UCSD-AML1 (cell line): ENCODE data around the gene AGBL4.

Experiments used
- DNase-seq: peaks from one replicate; lab custom pipeline; 2025; ENCODE audit not compliant: unreplicated experiment; lab: John Stamatoyannopoulos, UW

The AGBL4 gene

GRCh38 chr1:49723662-49724061 is 300.1 kb downstream of the AGBL4 start:
- no peak for DNase-seq

- no peak for DNase-seq
These were observed 329.4 kb downstream of the AGBL4 start for GRCh38 chr1:49694251-49694827.

GRCh38 chr1:49686107-49686506 is 337.6 kb downstream of the AGBL4 start:
- no peak for DNase-seq

GRCh38 chr1:49677706-49678105 is 346.0 kb downstream of the AGBL4 start:
- DNase-seq = no peak

GRCh38 chr1:49651136-49651535 is 372.6 kb downstream of the AGBL4 start:
- DNase-seq = no peak

GRCh38 chr1:49630156-49630555 is 393.6 kb downstream of the AGBL4 start:
- no peak for DNase-seq

GRCh38 chr1:49627781-49628180 is 396.0 kb downstream of the AGBL4 start:
- no peak for DNase-seq

- no peak for DNase-seq
These were observed 397.3 kb downstream of the AGBL4 start for GRCh38 chr1:49626472-49626871.

- DNase-seq = no peak
These were observed 400.9 kb downstream of the AGBL4 start for GRCh38 chr1:49622877-49623276.

GRCh38 chr1:49606082-49606481 is 417.7 kb downstream of the AGBL4 start:
- DNase-seq = no peak

- no peak for DNase-seq
These were observed 426.3 kb downstream of the AGBL4 start for GRCh38 chr1:49597436-49597835.

- no peak for DNase-seq
These were observed 447.3 kb downstream of the AGBL4 start for GRCh38 chr1:49576327-49576901.

- no peak for DNase-seq
These were observed 467.0 kb downstream of the AGBL4 start for GRCh38 chr1:49556676-49557234.

GRCh38 chr1:49552101-49552500 is 471.7 kb downstream of the AGBL4 start:
- DNase-seq = no peak

- DNase-seq = no peak
These were observed 479.1 kb downstream of the AGBL4 start for GRCh38 chr1:49544615-49545014.

GRCh38 chr1:49541096-49541752 is 482.5 kb downstream of the AGBL4 start:
- no peak for DNase-seq

GRCh38 chr1:49527606-49528305 is 496.0 kb downstream of the AGBL4 start:
- DNase-seq = no peak

- DNase-seq = no peak
These were observed 497.1 kb downstream of the AGBL4 start for GRCh38 chr1:49526672-49527071.

- DNase-seq = no peak
These were observed 500.0 kb downstream of the AGBL4 start for GRCh38 chr1:49523764-49524163.

GRCh38 chr1:49466961-49467360 is 556.8 kb downstream of the AGBL4 start:
- no peak for DNase-seq

- no peak for DNase-seq
These were observed 558.1 kb downstream of the AGBL4 start for GRCh38 chr1:49465486-49466185.
